HCT116 (cell line): ENCODE measurements around the gene LCN2.

ENCODE experiments used
- ATF3 ChIP-seq: IDR thresholded peaks from 2 replicates; pipeline ENCODE4 v1.6.1; 2012
- CTCF ChIP-seq, 3 experiments: fragments of 200-600 bp in 1 of 3; sonication (generic) in 1 of 3; IDR thresholded peaks in 2 of 3; conservative IDR thresholded peaks in 1 of 3; 2 replicates each; pipeline ENCODE4 v1.5.1; 2012 to 2017; ENCODE audit warnings: low read depth in 2 of 3, low read length in 2 of 3, antibody characterized with exemption in 1 of 3, borderline replicate concordance in 1 of 3, control low read depth in 1 of 3, mild to moderate bottlenecking in 1 of 3, mixed read lengths in 1 of 3, mixed run types in 1 of 3, moderate library complexity in 1 of 3; ENCODE audit not compliant: insufficient read depth in 1 of 3
- EZH2 ChIP-seq: fragments of 200-600 bp; sonication (generic); IDR thresholded peaks from 2 replicates; pipeline ENCODE4 v1.6.1; 2017; ENCODE audit warnings: antibody characterized with exemption, mixed run types
- MAX ChIP-seq: IDR thresholded peaks from 2 replicates; pipeline ENCODE4 v1.6.1; 2012
- SRF ChIP-seq: IDR thresholded peaks from 2 replicates; pipeline ENCODE4 v1.6.1; 2012; ENCODE audit warnings: low read depth
- ZFX ChIP-seq: fragments of 450-650 bp; IDR thresholded peaks from 2 replicates; pipeline ENCODE4 v1.6.1; 2017
- ZNF274 ChIP-seq: fragments of 200-500 bp; sonication (Bioruptor generic); IDR thresholded peaks from 2 replicates; pipeline ENCODE4 v1.6.1; 2014; ENCODE audit warnings: mild to moderate bottlenecking, low read depth, low read length, inconsistent platforms

- TF ChIP-seq ATF3 (no peak), CTCF (IDR thresholded peaks at IDR 0.05 in 2 of 3, conservative IDR thresholded peaks at IDR 0.05 in 1 of 3; ENCODE audit: borderline replicate concordance in 1 of 3, insufficient read depth in 1 of 3, low read depth in 2 of 3, low read length in 2 of 3) (no peak), ZNF274 (no peak), SRF (no peak), ZFX (no peak), EZH2 (no peak), MAX (no peak)
Observed at GRCh38 chr9:128153060-128153946, 4.0 kb downstream of the LCN2 start.
